Glomerular visceral epithelial cell (primary cell): Measurements from ENCODE around the gene ZNF578.
"Not testable (repeated sequence)": the region's sequence is repeated elsewhere in the genome, so short reads cannot be mapped to it uniquely, and the experiment has no call there.

Source experiments
- DNase-seq: peaks from one replicate; pipeline ENCODE4 v3.0.0-alpha.2; 2016; ENCODE audit errors: extremely low spot score

The ZNF578 gene

GRCh38 chr19:52453324-52454094 is at the start of gene ZNF578:
Gene ZNF578, plus strand, starts transcription at chr19:52453553. Its CDS starts 48,293 bp downstream, at chr19:52501846.
- DNase-seq, result peak; percentile 25

GRCh38 chr19:52410276-52410675 is 43.1 kb upstream of the ZNF578 start:
- no peak for DNase-seq

DNA sequence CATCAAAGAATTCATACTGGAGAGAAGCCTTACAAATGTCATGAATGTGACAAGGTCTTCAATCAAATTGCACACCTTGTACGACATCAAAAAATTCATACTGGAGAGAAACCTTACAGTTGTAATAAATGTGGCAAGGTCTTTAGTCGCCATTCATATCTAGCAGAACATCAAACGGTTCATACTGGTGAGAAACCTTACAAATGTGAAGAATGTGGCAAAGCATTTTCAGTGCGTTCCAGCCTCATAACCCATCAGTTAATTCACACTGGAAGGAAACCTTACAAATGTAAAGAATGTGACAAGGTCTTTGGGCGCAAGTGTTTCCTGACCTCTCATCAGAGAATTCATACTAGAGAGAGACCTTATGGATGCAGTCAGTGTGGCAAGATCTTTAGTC is 37.6 kb upstream of the ZNF578 start:
- no peak for DNase-seq

- DNase-seq, result no peak
Measured at GRCh38 chr19:52428937-52429336, 24.4 kb upstream of the ZNF578 start, which contains the start of gene ZNF534. Gene ZNF534, plus strand, starts transcription at chr19:52429148. Its CDS starts 2,327 bp downstream, at chr19:52431475.

DNA sequence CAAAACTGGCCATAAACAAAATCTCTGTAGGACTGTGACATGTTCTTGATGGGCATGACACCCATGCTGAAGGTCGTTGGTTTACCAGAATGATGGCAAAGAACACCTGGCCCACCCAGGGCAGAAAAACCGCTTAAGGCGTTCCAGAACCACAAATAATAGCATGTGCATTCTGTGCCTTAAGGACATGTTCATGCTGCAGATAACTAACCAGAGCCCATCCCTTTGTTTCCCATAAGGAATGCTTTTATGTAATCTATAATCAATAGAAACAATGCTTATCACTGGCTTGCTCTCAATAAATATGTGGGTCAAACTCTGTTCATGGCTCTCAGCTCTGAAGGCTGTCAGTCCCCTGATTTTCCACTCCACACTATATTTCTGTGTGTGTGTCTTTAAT is 11.2 kb upstream of the ZNF578 start:
- no peak for DNase-seq

DNA sequence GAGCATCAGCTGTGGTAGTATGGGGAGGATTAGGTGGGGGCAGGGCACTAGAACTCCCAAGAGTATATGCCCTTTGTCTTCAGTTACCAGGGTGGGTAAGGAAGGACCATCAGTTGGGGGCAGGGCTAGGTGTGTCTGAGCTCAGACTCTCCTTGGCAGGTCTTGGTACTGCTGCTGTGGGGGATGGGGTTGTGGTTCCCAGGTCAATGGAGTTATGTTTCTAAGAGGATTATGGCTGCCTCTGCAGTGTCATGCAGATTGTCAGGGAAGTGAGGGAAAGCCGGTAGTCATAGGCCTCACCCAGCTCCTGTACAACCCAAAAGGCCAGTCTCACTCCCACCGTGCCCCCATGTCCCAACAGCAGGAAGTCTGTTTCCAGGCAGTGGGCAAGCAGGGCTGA is 8.8 kb upstream of the ZNF578 start:
- no peak for DNase-seq

DNA sequence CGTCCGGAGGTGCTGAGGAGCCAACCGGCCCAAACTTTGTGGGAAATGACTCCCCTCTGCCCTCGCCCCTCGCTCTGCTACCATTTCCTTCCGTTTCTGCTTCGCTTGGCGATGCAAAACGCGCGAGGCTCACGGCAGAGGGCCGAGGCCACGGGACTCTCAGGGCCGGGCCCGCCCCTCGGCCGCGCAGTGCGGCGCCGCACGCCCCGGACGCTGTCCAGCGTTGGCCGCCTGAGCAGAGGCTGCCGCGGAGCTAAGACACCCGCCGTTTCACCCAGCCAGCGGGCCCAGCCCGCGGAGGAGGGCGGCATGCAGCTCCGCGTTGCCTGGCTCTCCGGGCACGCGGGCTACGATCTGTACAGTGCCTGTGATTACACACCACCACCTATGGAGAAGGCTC is 2.1 kb upstream of the ZNF578 start:
- no peak for DNase-seq

DNA sequence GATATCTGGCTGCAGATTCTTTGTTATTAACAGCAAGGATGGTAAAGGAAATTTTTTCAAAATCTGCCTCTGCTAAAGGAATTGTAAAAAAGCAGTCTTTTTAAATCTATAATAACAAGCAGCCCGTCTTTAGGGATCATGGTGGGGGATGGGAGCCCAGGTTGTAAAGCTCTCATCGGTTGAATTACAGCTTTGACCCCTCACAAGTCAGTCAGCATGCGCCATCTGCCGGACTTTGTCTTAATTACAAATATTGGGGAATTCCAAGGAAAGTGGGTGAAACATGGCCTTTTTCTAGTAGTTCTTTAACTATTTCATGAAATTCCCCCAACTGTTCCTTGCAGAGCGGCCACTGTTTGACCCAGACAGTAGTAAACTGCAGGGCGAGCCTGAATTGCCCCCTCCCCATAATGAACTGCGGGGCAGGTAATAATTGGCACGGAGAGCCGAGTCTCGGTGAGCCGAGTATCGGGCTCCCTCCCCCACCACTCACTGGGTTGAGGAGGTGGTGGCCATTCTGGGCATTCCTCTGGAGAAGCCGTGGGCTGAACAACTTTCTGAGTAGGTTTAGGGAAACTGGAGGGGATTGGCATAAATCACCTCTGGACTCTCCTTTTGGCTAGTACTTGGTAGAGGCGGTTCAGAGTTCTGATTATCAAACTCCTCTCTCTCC is 11.6 kb downstream of the ZNF578 start:
- DNase-seq, result no peak

- no peak for DNase-seq
Measured at GRCh38 chr19:52473655-52474350, 20.4 kb downstream of the ZNF578 start.

- no peak for DNase-seq
Measured at GRCh38 chr19:52474351-52475127, 21.2 kb downstream of the ZNF578 start.

- not testable (repeated sequence) for DNase-seq
Measured at GRCh38 chr19:52484111-52484743, 30.9 kb downstream of the ZNF578 start.

- DNase-seq, result not testable (repeated sequence)
Measured at GRCh38 chr19:52485064-52485463, 31.7 kb downstream of the ZNF578 start.

GRCh38 chr19:52485561-52486240 is 32.3 kb downstream of the ZNF578 start:
- not testable (repeated sequence) for DNase-seq

GRCh38 chr19:52492201-52492993 is 39.0 kb downstream of the ZNF578 start:
- no peak for DNase-seq

DNA sequence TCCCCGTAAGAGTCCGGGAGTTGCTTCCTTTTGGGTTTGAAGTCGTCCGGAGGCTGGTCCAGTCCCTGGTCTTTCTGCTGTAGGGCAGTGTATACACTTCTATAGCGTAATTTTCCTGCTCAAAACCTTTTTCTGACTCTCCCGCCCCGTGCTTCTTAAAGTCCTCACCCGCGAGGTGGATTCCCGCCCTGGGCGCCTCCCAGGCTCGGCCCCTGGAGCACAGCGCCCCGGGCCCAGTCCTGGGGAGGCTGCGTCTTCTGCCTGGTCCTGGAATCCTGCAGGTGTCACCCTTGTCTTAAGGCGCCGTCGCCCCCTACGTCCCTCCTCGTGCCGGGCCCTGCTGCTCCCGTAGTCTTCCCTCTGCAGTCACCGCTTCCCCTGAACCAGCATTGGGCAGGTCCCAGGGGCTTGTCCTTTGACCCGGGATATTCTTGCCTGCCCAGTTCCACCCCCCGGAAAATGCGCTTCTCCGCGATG is 39.7 kb downstream of the ZNF578 start:
- DNase-seq, result no peak

- no peak for DNase-seq
Measured at GRCh38 chr19:52494518-52494917, 41.2 kb downstream of the ZNF578 start.

GRCh38 chr19:52498571-52498970 is 45.2 kb downstream of the ZNF578 start:
- DNase-seq, result no peak

DNA sequence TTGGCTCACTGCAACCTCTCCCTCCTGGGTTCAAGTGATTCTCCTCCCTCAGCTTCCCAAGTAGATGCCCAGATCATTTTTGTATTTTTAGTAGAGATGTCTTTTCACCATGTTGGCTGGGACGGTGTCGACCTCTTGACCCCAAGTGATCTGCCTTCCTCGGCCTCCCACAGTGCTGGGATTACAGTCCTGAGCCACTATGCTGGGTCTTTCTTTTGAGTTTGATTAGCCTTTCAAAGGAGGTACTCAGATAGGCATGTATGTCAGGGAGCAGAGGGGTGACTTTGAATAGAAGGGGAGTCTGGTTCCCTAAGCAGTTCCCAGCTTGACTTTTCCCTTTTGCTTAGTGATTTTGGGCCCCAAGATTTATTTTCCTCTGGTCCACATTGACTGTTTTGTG is 47.1 kb downstream of the ZNF578 start:
- DNase-seq, result not testable (repeated sequence)

- DNase-seq, result not testable (repeated sequence)
Measured at GRCh38 chr19:52500991-52501390, 47.6 kb downstream of the ZNF578 start.

DNA sequence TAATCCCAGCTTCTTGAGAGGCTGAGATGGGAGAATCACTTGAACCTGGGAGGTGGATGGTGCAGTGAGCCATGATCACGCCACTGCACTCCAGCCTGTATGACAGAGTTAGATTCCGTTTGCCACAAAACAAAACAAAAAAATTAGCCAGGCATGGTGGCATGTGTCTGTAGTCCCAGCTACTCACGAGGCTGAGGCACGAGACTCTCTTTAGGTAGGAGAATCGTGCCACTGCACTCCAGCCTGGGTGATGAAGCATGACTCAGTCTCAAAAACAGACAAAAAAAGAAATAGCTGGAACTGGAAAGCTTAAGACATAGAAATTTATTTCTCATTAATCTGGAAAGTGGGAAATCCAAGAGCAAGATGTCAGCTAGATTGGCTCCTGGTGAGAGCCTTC is 53.9 kb downstream of the ZNF578 start:
- DNase-seq, result no peak
